Cardiac septum (tissue), 1 donor: ENCODE measurements around the gene CCDC157. TPM values are rescaled to one million over a fixed set of nuclear protein-coding genes. Genes with fewer than 3 reads are reported as not detected.
"Not testable (repeated sequence)": the region's sequence is repeated elsewhere in the genome, so short reads cannot be mapped to it uniquely, and the experiment has no call there.

Experiments
- DNase-seq: peaks from one replicate; pipeline ENCODE4 v3.0.0-alpha.2; 2020; ENCODE audit warnings: low spot score
- intact Hi-C: fragments of 100-400 bp; cut with DNase I; formaldehyde crosslinking; loops from one replicate; pipeline ENCODE4 v1.14.0; 2022
- total RNA-seq: library from RNA; stranded (reverse); fragmentation: NEBNext Ultra II Directional; extraction: Animal tissue kit (Norgen Biotek cat#: 25700); gene quantifications from one replicate; pipeline ENCODE4 v1.2.1, GENCODE V29; 2021
- donor health status: DM: no; HTN: no; CAD: no.

Gene CCDC157
- total RNA-seq, 1 donor from 2014 or later = 0.78 TPM

GRCh38 chr22:30402028-30402765 is 45.4 kb downstream of the CCDC157 start:
- DNase-seq = no peak
- intact Hi-C loops = no loop called here

GRCh38 chr22:30402766-30403104 is 45.9 kb downstream of the CCDC157 start:
- intact Hi-C loops, DNase-seq: not testable (repeated sequence)

GRCh38 chr22:30404307-30404706 is 47.5 kb downstream of the CCDC157 start:
- intact Hi-C loops = no loop called here

GRCh38 chr22:30405731-30406130 is 48.9 kb downstream of the CCDC157 start:
- intact Hi-C loops = no loop called here
- DNase-seq = no peak

More at GRCh38 chr22:30404307-30404706, 47.5 kb downstream of the CCDC157 start:
- no peak for DNase-seq

GRCh38 chr22:30406400-30406799 is 49.6 kb downstream of the CCDC157 start:
- intact Hi-C loops = no loop called here
- DNase-seq = no peak

GRCh38 chr22:30408388-30409102 is 51.7 kb downstream of the CCDC157 start:
- intact Hi-C loops = no loop called here
- no peak for DNase-seq

- no peak for DNase-seq
- intact Hi-C loops = no loop called here
Measured at GRCh38 chr22:30411780-30412179, 55.0 kb downstream of the CCDC157 start.

GRCh38 chr22:30413001-30413400 is 56.2 kb downstream of the CCDC157 start:
- no peak for DNase-seq
- intact Hi-C loops = no loop called here

GRCh38 chr22:30413745-30414524 is 57.1 kb downstream of the CCDC157 start:
- DNase-seq = no peak
- intact Hi-C loops = no loop called here

- intact Hi-C loops = no loop called here
- DNase-seq = no peak
Measured at GRCh38 chr22:30414525-30415047, 57.8 kb downstream of the CCDC157 start.

GRCh38 chr22:30416403-30416802 is 59.6 kb downstream of the CCDC157 start:
- DNase-seq = no peak
- intact Hi-C loops = no loop called here

- intact Hi-C loops = no loop called here
- no peak for DNase-seq
Measured at GRCh38 chr22:30416837-30417236, 60.0 kb downstream of the CCDC157 start.

- intact Hi-C loops = loop anchor here (10.0 kb wide), 1 partner anchor 174 kb away; the partner anchor contains the start of gene PES1
Measured at GRCh38 chr22:30420347-30421125, 63.7 kb downstream of the CCDC157 start.

GRCh38 chr22:30421695-30422480 is 65.1 kb downstream of the CCDC157 start:
- intact Hi-C loops = loop anchor here (10.0 kb wide), 1 partner anchor 173 kb away; the partner anchor contains the start of gene PES1
- DNase-seq = no peak

More at GRCh38 chr22:30420347-30421125, 63.7 kb downstream of the CCDC157 start:
- DNase-seq = no peak

- no peak for DNase-seq
- intact Hi-C loops = loop anchor here (10.0 kb wide), 1 partner anchor 172 kb away; the partner anchor contains the start of gene PES1
Measured at GRCh38 chr22:30422481-30423300, 65.9 kb downstream of the CCDC157 start.

- intact Hi-C loops = loop anchor here (10.0 kb wide), 1 partner anchor 171 kb away; the partner anchor contains the start of gene PES1
- DNase-seq = no peak
Measured at GRCh38 chr22:30423301-30423958, 66.6 kb downstream of the CCDC157 start.
